Measurements from ENCODE around the gene FOXC1.

Gene FOXC1

GRCh38 chr6:1581120-1581991 lies 28.4 kb upstream of the FOXC1 start:
- no peak overlapping the region for H3K4me3 ChIP-seq (ENCODE audit: low read depth, low read length)
- DNase-seq (ENCODE audit: low read depth), result no peak
- in situ Hi-C loops (cut with HindIII; ENCODE audit: low sequenced_read_pairs), result no loop called here
- TF ChIP-seq, protein P1, sequence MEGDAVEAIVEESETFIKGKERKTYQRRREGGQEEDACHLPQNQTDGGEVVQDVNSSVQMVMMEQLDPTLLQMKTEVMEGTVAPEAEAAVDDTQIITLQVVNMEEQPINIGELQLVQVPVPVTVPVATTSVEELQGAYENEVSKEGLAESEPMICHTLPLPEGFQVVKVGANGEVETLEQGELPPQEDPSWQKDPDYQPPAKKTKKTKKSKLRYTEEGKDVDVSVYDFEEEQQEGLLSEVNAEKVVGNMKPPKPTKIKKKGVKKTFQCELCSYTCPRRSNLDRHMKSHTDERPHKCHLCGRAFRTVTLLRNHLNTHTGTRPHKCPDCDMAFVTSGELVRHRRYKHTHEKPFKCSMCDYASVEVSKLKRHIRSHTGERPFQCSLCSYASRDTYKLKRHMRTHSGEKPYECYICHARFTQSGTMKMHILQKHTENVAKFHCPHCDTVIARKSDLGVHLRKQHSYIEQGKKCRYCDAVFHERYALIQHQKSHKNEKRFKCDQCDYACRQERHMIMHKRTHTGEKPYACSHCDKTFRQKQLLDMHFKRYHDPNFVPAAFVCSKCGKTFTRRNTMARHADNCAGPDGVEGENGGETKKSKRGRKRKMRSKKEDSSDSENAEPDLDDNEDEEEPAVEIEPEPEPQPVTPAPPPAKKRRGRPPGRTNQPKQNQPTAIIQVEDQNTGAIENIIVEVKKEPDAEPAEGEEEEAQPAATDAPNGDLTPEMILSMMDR (IDR thresholded peaks at IDR 0.05; ENCODE audit: low read depth, low read length, missing control alignments), result no peak

DNA sequence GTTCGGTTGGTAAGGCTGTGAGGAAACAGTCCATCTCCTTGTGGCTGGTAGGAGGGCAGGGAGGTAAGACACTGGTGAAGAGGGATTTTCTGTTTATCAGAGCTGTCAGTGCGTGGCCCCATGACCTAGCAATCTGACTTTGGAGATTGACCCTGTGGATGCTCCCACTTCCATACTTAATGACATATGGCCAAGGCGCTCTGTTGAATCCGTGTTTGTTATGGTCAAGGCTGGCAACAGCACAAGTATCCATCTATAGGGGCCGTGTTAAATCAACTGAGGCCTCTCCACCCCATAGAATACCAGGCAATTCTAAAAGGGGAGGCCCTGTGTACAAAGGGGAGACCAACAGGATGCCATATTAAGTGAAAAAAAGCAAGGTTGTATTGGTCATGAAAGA lies 25.6 kb upstream of the FOXC1 start:
- no peak for DNase-seq (ENCODE audit: low read depth)
- TF ChIP-seq, protein P1 (IDR thresholded peaks at IDR 0.05; ENCODE audit: low read depth, low read length, missing control alignments), result no peak
- H3K4me3 ChIP-seq (ENCODE audit: low read depth, low read length), result no peak overlapping the region
- in situ Hi-C loops (cut with HindIII; ENCODE audit: low sequenced_read_pairs), result no loop called here

- in situ Hi-C loops (cut with HindIII; ENCODE audit: low sequenced_read_pairs), result no loop called here
- H3K4me3 ChIP-seq (ENCODE audit: low read depth, low read length), result no peak overlapping the region
- no peak for DNase-seq (ENCODE audit: low read depth)
- TF ChIP-seq, protein P1 (IDR thresholded peaks at IDR 0.05; ENCODE audit: low read depth, low read length, missing control alignments), result no peak
Measured at GRCh38 chr6:1584996-1585668, 24.6 kb upstream of the FOXC1 start.

DNA sequence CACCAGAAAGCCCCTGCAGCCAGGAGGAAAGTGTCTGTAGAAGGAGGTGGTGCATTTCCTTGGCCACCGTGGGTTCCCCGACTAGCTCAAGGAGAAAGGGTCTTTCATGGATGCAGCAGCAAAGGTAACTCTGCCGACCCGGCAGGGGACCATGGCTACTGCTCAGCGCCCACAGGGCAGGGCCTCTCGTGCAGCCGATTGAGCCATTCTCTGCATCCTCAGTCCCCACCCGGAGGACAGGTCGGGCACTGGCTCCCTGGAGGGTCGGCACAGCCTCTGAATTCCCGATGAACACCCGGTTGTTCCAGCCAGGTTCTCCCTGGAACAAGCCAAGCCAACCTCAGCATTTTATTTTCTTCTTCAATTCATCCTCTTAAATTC lies 24.1 kb upstream of the FOXC1 start:
- no peak for DNase-seq (ENCODE audit: low read depth)
- no peak overlapping the region for H3K4me3 ChIP-seq (ENCODE audit: low read depth, low read length)
- TF ChIP-seq, protein P1 (IDR thresholded peaks at IDR 0.05; ENCODE audit: low read depth, low read length, missing control alignments), result no peak
- in situ Hi-C loops (cut with HindIII; ENCODE audit: low sequenced_read_pairs), result no loop called here

DNA sequence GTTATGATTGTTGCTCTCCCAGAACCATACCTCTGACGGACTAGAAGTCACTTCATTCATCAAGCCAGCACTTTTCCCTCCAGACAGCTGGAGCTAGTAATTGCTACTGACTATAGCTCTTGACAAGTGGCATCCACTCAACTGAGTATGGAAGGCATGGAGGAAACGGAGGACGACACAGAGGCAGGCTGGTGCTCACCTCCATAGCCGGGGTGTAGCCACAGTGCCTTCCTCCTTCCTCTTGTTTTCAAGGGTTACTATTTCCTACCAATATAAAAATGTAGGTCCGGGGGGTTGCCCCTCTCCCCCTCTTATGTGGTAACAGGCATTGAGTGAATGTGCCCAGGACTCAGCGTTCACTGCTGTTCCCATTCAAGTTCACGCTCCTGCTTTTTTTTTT lies 23.5 kb upstream of the FOXC1 start:
- TF ChIP-seq, protein P1 (IDR thresholded peaks at IDR 0.05; ENCODE audit: low read depth, low read length, missing control alignments), result no peak
- no peak overlapping the region for H3K4me3 ChIP-seq (ENCODE audit: low read depth, low read length)
- no peak for DNase-seq (ENCODE audit: low read depth)
- in situ Hi-C loops (cut with HindIII; ENCODE audit: low sequenced_read_pairs), result no loop called here

GRCh38 chr6:1586861-1587450 lies 22.8 kb upstream of the FOXC1 start:
- TF ChIP-seq, protein P1 (IDR thresholded peaks at IDR 0.05; ENCODE audit: low read depth, low read length, missing control alignments), result no peak

More at GRCh38 chr6:1586861-1587450, 22.8 kb upstream of the FOXC1 start:
- H3K4me3 ChIP-seq (ENCODE audit: low read depth, low read length), result no peak overlapping the region
- in situ Hi-C loops (cut with HindIII; ENCODE audit: low sequenced_read_pairs), result no loop called here
- no peak for DNase-seq (ENCODE audit: low read depth)

All from astrocyte of the cerebellum (primary cell).